Cardiac muscle cell (in vitro differentiated cells and primary cell): ENCODE data around the gene UBE2H. TPM values are rescaled to one million over a fixed set of nuclear protein-coding genes. Genes with fewer than 3 reads are reported as not detected.
"Not testable (repeated sequence)": the region's sequence is repeated elsewhere in the genome, so short reads cannot be mapped to it uniquely, and the experiment has no call there.

Experiments used
- DNase-seq, 2 donors: peaks; one replicate each; pipeline versions ENCODE4 v3.0.0 to v3.0.0-alpha.2; 2010 to 2017; ENCODE audit warnings: low read depth in 1 of 2, low spot score in 1 of 2
- H3K27ac ChIP-seq: fragments of 200-600 bp; sonication (generic); 2 replicates; pipeline ENCODE4 v1.5.1; 2016
- H3K27me3 ChIP-seq: fragments of 200-600 bp; sonication (generic); 2 replicates; pipeline ENCODE4 v1.6.0; 2016; ENCODE audit warnings: control low read depth
- H3K36me3 ChIP-seq: fragments of 200-600 bp; sonication (generic); 2 replicates; pipeline ENCODE4 v1.5.1; 2016; ENCODE audit warnings: control low read depth
- H3K4me1 ChIP-seq: fragments of 200-600 bp; sonication (generic); 2 replicates; pipeline ENCODE4 v1.8.1; 2017; ENCODE audit warnings: low read depth, mild to moderate bottlenecking, mixed run types
- H3K4me3 ChIP-seq: fragments of 200-600 bp; sonication (generic); 2 replicates; pipeline ENCODE4 v1.5.1; 2016; ENCODE audit warnings: mild to moderate bottlenecking
- H3K9me3 ChIP-seq: fragments of 200-600 bp; sonication (generic); 2 replicates; pipeline ENCODE4 v1.5.1; 2017; ENCODE audit warnings: low read depth, mild to moderate bottlenecking, control low read depth
- polyA plus RNA-seq: library from polyadenylated mRNA; unstranded; fragments of >200 nt; fragmentation: Nextera tagmentation; extraction: Ambion mirVana; gene quantifications from 2 replicates; pipeline ENCODE4 v1.2.1, GENCODE V29; 2016
- total RNA-seq: library from RNA; depleted of rRNA; stranded (reverse); fragments of >200 nt; gene quantifications from 2 replicates; pipeline ENCODE4 v1.2.3, GENCODE V29; 2016
- TF ChIP-seq, protein P1 (sequence below): IDR thresholded peaks from 2 replicates; pipeline ENCODE4 v1.5.1; 2012; ENCODE audit warnings: low read depth, mild to moderate bottlenecking, low read length

The UBE2H gene
- total and polyA plus RNA-seq, 2 experiments from 2014 or later = 140 to 409 TPM

DNA sequence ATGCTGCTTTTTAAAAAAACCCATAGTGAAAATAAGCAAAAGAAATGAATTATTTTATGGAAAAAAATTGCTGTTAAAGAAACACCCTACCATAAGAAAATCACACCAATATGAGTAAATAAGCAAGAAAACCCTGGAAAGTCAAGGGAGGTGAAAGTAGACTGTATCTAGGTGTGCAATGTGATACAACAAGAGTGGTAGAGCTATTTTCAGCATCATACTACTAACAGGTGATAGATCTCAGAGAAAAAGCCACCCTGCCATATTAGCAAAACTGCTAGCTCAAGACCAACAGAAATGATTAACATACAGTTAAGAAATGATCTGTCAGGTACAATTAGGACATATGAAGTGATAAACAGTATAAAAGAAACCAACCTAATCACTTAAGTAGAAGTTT is 54.8 kb downstream of the UBE2H start:
- peak overlapping the region; percentile 76 for H3K27ac ChIP-seq
- H3K4me1 ChIP-seq = peaks cover 37% of the 10 kb centered on the region
- no peaks in the 10 kb centered on the region for H3K9me3 ChIP-seq
- H3K36me3 ChIP-seq = peaks cover 10% of the 10 kb centered on the region
- no peak overlapping the region for H3K4me3 ChIP-seq
- H3K27me3 ChIP-seq = no peaks in the 10 kb centered on the region
- TF ChIP-seq, protein P1, sequence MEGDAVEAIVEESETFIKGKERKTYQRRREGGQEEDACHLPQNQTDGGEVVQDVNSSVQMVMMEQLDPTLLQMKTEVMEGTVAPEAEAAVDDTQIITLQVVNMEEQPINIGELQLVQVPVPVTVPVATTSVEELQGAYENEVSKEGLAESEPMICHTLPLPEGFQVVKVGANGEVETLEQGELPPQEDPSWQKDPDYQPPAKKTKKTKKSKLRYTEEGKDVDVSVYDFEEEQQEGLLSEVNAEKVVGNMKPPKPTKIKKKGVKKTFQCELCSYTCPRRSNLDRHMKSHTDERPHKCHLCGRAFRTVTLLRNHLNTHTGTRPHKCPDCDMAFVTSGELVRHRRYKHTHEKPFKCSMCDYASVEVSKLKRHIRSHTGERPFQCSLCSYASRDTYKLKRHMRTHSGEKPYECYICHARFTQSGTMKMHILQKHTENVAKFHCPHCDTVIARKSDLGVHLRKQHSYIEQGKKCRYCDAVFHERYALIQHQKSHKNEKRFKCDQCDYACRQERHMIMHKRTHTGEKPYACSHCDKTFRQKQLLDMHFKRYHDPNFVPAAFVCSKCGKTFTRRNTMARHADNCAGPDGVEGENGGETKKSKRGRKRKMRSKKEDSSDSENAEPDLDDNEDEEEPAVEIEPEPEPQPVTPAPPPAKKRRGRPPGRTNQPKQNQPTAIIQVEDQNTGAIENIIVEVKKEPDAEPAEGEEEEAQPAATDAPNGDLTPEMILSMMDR = no peak
- DNase-seq = no peak

DNA sequence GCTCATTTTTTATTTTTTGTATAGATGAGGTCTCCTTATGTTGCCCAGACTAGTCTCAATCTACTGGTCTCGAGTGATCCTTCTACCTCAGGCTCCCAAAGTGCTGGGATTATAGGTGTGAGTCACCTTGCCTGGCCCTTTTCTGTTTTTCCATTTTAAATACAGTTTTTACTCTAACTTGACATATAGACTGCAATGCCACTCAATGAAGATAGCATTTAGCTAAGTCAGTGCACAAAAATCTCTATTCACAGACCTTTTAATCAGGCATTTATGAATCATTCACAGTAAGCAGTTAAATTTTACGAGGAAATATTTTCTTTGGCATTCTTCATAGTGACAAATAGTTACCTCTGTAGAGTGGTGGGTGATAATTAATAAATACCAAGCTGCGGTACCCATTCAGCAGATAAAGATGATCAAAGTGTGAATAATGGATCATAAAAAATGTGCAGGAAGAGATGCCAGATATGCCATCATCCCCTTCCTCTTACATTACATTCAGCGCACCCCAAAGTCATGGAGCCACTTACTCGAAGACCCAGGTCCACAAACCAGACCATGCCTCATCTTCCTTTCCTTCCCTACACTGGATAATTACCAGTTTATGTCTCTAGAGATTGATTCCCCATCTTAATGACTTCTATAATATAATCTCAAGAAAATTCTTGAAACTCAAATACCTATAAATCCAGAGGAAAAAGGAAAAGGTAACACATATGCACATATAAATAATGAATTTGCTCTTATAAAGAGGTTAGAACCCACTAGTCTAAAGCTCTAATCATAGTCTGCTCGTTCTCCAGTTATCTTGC is 56.0 kb downstream of the UBE2H start:
- TF ChIP-seq, protein P1 = no peak
- no peak for DNase-seq
- Histone ChIP-seq H3K36me3 (peaks cover 10% of the 10 kb centered on the region), H3K27ac (no peak overlapping the region), H3K4me3 (no peak overlapping the region), H3K4me1 (peaks cover 37% of the 10 kb centered on the region), H3K9me3 (no peaks in the 10 kb centered on the region), H3K27me3 (no peaks in the 10 kb centered on the region)

DNA sequence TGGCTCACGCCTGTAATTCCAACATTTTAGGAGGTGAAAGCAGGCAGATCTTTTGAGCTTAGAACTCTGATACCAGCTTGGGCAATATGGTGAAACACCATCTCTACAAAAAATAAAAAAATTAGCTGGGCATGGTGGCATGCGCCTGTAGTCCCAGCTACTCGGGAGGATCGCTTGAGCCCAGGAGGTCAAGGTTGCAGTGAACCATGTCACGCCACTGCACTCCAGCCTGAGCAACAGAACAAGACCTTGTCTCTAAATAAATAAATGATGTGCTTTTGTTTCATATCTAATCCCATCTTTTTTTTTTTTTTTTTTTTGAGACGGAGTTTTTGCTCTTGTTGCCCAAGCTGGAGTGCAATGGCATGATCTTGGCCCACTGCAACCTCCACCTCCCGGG is 58.6 kb downstream of the UBE2H start:
- not testable (repeated sequence) for H3K36me3 ChIP-seq, H3K9me3 ChIP-seq, H3K4me3 ChIP-seq, H3K27me3 ChIP-seq, DNase-seq, H3K27ac ChIP-seq
- peaks cover 40% of the 10 kb centered on the region for H3K4me1 ChIP-seq

DNA sequence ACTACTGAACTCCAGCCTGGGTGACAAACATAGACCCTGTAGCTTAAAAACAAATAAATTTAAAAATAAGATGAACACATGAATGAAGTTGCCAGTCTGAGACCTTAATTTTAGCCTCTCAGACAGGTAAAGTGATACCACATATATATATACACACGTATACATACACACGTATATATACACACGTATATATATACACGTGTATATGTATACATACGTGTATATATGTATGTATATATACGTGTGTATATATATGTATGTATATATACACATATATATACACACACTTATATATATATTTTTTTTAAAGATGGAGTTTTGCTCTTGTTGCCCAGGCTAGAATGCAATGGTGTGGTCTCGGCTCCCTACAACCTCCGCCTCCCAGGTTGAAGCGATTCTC is 62.7 kb downstream of the UBE2H start:
- Histone ChIP-seq H3K27ac (peak overlapping the region; percentile 77), H3K9me3 (no peaks in the 10 kb centered on the region), H3K36me3 (peaks cover 10% of the 10 kb centered on the region), H3K4me3 (no peak overlapping the region), H3K4me1 (peaks cover 14% of the 10 kb centered on the region), H3K27me3 (no peaks in the 10 kb centered on the region)
- DNase-seq = no peak
- TF ChIP-seq, protein P1 = no peak

DNA sequence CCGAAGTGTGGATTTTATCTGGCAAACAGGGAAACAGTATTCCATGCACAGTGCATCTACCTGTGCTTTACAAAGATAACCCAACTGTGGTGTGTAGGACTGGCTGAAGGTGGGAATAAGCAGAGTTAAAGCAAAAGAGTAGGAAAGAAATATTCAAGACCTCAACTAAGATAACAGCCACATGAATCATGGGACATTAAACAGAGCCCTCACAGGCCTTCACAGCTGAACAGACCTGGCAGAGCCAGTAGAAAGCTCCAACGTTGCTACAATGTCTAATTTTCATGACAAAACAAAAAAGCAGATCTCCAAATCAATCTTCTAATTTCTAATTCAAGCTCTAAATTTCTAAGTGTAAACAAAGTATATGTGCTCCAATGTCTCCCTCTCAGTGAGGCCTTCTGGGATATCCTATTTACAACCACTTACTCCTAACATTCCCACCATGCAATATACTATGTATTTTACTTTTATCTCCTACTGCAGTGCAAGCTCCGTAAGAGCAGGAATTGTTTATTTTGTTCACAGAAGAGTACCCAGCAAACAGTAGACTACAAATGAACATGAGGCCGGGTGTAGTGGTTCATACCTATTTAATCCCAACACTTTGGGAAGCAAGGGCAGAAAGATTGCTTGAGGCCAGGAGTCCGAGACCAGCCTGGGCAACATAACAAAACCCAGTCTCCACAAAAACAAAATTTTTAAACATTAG is 63.5 kb downstream of the UBE2H start:
- H3K4me1 ChIP-seq = peaks cover 11% of the 10 kb centered on the region
- no peaks in the 10 kb centered on the region for H3K27me3 ChIP-seq
- peaks cover 8% of the 10 kb centered on the region for H3K36me3 ChIP-seq
- H3K9me3 ChIP-seq = no peaks in the 10 kb centered on the region
- H3K4me3 ChIP-seq = no peak overlapping the region
- DNase-seq = no peak
- peak overlapping the region; percentile 77 for H3K27ac ChIP-seq
- TF ChIP-seq, protein P1 = no peak

DNA sequence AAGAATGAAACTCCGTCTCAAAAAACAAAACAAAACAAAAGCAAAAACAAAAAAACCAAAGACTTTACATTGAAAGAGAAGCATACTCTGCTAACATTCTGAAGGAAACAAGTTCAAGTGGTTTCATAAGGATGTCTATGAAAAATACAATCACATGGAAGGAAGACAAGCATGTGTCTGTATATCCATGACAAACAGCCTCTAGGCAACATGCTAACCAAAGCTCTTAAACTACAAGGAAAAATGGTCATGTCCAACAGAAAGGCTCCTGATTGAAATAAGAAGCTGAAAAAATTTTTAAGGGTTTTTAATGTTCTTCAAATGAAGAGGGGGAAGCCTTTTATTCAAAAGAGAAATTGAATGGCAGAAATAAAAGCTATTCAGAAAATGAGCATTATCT is 64.9 kb downstream of the UBE2H start:
- no peaks in the 10 kb centered on the region for H3K9me3 ChIP-seq
- peaks cover 8% of the 10 kb centered on the region for H3K36me3 ChIP-seq
- peaks cover 7% of the 10 kb centered on the region for H3K4me1 ChIP-seq
- DNase-seq = no peak
- no peak overlapping the region for H3K4me3 ChIP-seq
- H3K27me3 ChIP-seq = no peaks in the 10 kb centered on the region
- no peak overlapping the region for H3K27ac ChIP-seq
- TF ChIP-seq, protein P1 = no peak
